B cell (primary cell): Measurements from ENCODE around the gene TRAM2. TPM values are rescaled to one million over a fixed set of nuclear protein-coding genes. Genes with fewer than 3 reads are reported as not detected.

Experiments used
- ATAC-seq: fragments of 200-7000 bp; cut with Tn5 transposase; one replicate; pipeline ENCODE4 v1.10.0; 2021; ENCODE audit warnings: low read depth, mild to moderate bottlenecking, moderate number of reproducible peaks, moderate library complexity
- CTCF ChIA-PET: fragments of 350-600 bp; sonication (Branson Sonifier 250); formaldehyde crosslinking; loops from one replicate; lab custom pipeline; 2021; ENCODE audit warnings: antibody characterized with exemption, inconsistent platforms; lab: Charles Lee
- POLR2A ChIA-PET: fragments of 350-600 bp; sonication (Branson Sonifier 250); formaldehyde crosslinking; loops from one replicate; lab custom pipeline; 2021; ENCODE audit warnings: antibody characterized with exemption; lab: Charles Lee
- DNase-seq: peaks from one replicate; pipeline ENCODE4 v3.0.0; 2013
- H2AFZ ChIP-seq: 2 replicates; pipeline ENCODE4 v1.6.1; 2012; ENCODE audit warnings: mild to moderate bottlenecking, low read depth, low read length; ENCODE audit not compliant: insufficient read depth, poor library complexity, severe bottlenecking
- H3K27ac ChIP-seq, 2 donors: 1 replicate in 1 of 2; 2 replicates in 1 of 2; pipeline ENCODE4 v1.5.1; 2012 to 2013; ENCODE audit warnings: low read length in 2 of 2, mild to moderate bottlenecking in 2 of 2, moderate library complexity in 1 of 2
- H3K27me3 ChIP-seq, 4 experiments: fragments of 200-600 bp in 1 of 4; sonication (generic) in 1 of 4; replicated peaks in 1 of 4; 1 replicate in 2 of 4; 2 replicates in 2 of 4; pipeline versions ENCODE4 v1.6.1 to v1.7.0; 2013 to 2016; ENCODE audit warnings: low read length in 3 of 4, mild to moderate bottlenecking in 2 of 4, mixed read lengths in 1 of 4, moderate library complexity in 1 of 4; ENCODE audit not compliant: insufficient read depth in 4 of 4, control insufficient read depth in 3 of 4; ENCODE audit errors: control extremely low read depth in 1 of 4
- H3K36me3 ChIP-seq, 2 experiments: replicated peaks in 1 of 2; 1 replicate in 1 of 2; 2 replicates in 1 of 2; pipeline versions ENCODE4 v1.6.1 to v1.7.1; 2013; ENCODE audit warnings: low read length in 1 of 2; ENCODE audit not compliant: insufficient read depth in 2 of 2, control insufficient read depth in 1 of 2; ENCODE audit errors: control extremely low read depth in 1 of 2, extremely low read depth in 1 of 2
- H3K4me1 ChIP-seq, 2 donors: fragments of 200-600 bp in 1 of 2; sonication (generic) in 1 of 2; 1 replicate in 1 of 2; 2 replicates in 1 of 2; pipeline versions ENCODE4 v1.5.1 to v1.6.1; 2013 to 2017; ENCODE audit warnings: low read length in 2 of 2; ENCODE audit not compliant: control insufficient read depth in 2 of 2, insufficient read depth in 2 of 2
- H3K4me2 ChIP-seq: replicated peaks from 2 replicates; pipeline ENCODE3; 2012; ENCODE audit warnings: mild to moderate bottlenecking, low read depth, low read length; ENCODE audit not compliant: poor library complexity, severe bottlenecking
- H3K4me3 ChIP-seq, 5 experiments: fragments of 200-600 bp in 1 of 5; sonication (generic) in 1 of 5; 1 replicate in 3 of 5; 2 replicates in 2 of 5; pipeline versions ENCODE4 v1.5.1 to v1.7.0; 2011 to 2016; ENCODE audit warnings: low read length in 4 of 5, mild to moderate bottlenecking in 4 of 5, low read depth in 2 of 5, control low read depth in 1 of 5, moderate library complexity in 1 of 5; ENCODE audit not compliant: insufficient read depth in 1 of 5; ENCODE audit errors: control extremely low read depth in 1 of 5, extremely low read depth in 1 of 5
- H3K79me2 ChIP-seq: fragments of 200-600 bp; sonication (generic); one replicate; pipeline ENCODE4 v1.6.0; 2016; ENCODE audit warnings: low read length; ENCODE audit not compliant: control insufficient read depth, insufficient read depth
- H3K9ac ChIP-seq: fragments of 200-600 bp; sonication (generic); 2 replicates; pipeline ENCODE4 v1.6.1; 2017; ENCODE audit warnings: mild to moderate bottlenecking, low read length, moderate library complexity
- H3K9me3 ChIP-seq, 3 donors: one replicate each; pipeline versions ENCODE4 v1.6.1 to v1.7.1; 2013; ENCODE audit warnings: low read length in 2 of 3; ENCODE audit not compliant: control insufficient read depth in 2 of 3, insufficient read depth in 1 of 3; ENCODE audit errors: control extremely low read depth in 1 of 3
- H4K20me1 ChIP-seq: 2 replicates; pipeline ENCODE4 v1.6.0; 2012; ENCODE audit warnings: mild to moderate bottlenecking, low read length; ENCODE audit not compliant: insufficient read depth, control insufficient read depth, poor library complexity, severe bottlenecking
- H3K27ac Mint-ChIP-seq: one replicate; pipeline ENCODE4 v1.8.0; 2021; ENCODE audit warnings: mixed read lengths
- H3K27me3 Mint-ChIP-seq: one replicate; pipeline ENCODE4 v1.8.0; 2021; ENCODE audit warnings: mixed read lengths
- H3K4me1 Mint-ChIP-seq: one replicate; pipeline ENCODE4 v1.8.0; 2021; ENCODE audit warnings: mixed read lengths
- H3K4me3 Mint-ChIP-seq: one replicate; pipeline ENCODE4 v1.8.0; 2021; ENCODE audit warnings: mixed read lengths
- H3K9me3 Mint-ChIP-seq: one replicate; pipeline ENCODE4 v1.8.0; 2022; ENCODE audit warnings: mixed read lengths; ENCODE audit not compliant: insufficient read depth
- CTCF ChIP-seq: fragments of 200-600 bp; IDR thresholded peaks from one replicate; pipeline ENCODE4 v1.8.0; 2022; ENCODE audit warnings: antibody characterized with exemption, mild to moderate bottlenecking
- EZH2 ChIP-seq: IDR thresholded peaks from 2 replicates; pipeline ENCODE4 v1.6.1; 2012; ENCODE audit warnings: borderline replicate concordance, low read depth, mild to moderate bottlenecking, moderate library complexity, low read length; ENCODE audit not compliant: insufficient read depth, poor library complexity, severe bottlenecking
- WGBS: methylation state at CpG from one replicate; pipeline ENCODE4 v1.1.5; 2013; ENCODE audit warnings: missing lambda C conversion rate; ENCODE audit not compliant: insufficient coverage; 5-methylcytosine and 5-hydroxymethylcytosine counted together
- intact Hi-C: fragments of 100-400 bp; cut with micrococcal nuclease; formaldehyde crosslinking; loops from one replicate; pipeline ENCODE4 v1.10.0; 2022
- polyA plus RNA-seq: library from polyadenylated mRNA; depleted of rRNA; stranded (reverse); fragments of >200 nt; gene quantifications from 2 replicates; pipeline ENCODE4 v1.2.3, GENCODE V29; 2012
- total RNA-seq, 2 donors: library from RNA; stranded (reverse); fragments of 120-200 nt in 1 of 2; gene quantifications; 1 replicate in 1 of 2; 2 replicates in 1 of 2; pipeline versions ENCODE4 v1.2.3 to v1.2.4, GENCODE V29; 2013 to 2022

The TRAM2 gene
- total and polyA plus RNA-seq, 2 donors (not counting 1 experiment from before 2014, with no cell fraction given), result 9.0 to 13.3 TPM

GRCh38 chr6:52527436-52527835 is 49.4 kb downstream of the TRAM2 start:
- H3K9ac ChIP-seq, result no peak overlapping the region
- no peaks in the 10 kb centered on the region for H3K79me2 ChIP-seq
- H3K4me3 Mint-ChIP-seq, result no peak overlapping the region
- ATAC-seq, result no peak
- H3K4me1 Mint-ChIP-seq, result peaks cover 3% of the 10 kb centered on the region
- WGBS, result 100% methylated on average over 4 of the region's 7 CpGs
- intact Hi-C loops, result no loop called here
- no peaks in the 10 kb centered on the region for H3K4me1 ChIP-seq
- TF ChIP-seq CTCF (no peak), EZH2 (no peak)
- ChIA-PET CTCF (interaction anchor here (1.2 kb wide), 1 partner anchor 110 kb away, joined by 4 read pairs; no protein-coding TSS in a partner anchor), POLR2A (no interaction called here)
- H3K27ac Mint-ChIP-seq, result no peak overlapping the region
- DNase-seq, result no peak
- H3K27me3 Mint-ChIP-seq, result no peaks in the 10 kb centered on the region
- no peak overlapping the region for H3K27ac ChIP-seq
- H3K9me3 ChIP-seq, result no peaks in the 10 kb centered on the region
- no peaks in the 10 kb centered on the region for H3K9me3 Mint-ChIP-seq
- peaks cover 0 to 7% of the 10 kb centered on the region in 2 experiments for H3K36me3 ChIP-seq
- H3K4me2 ChIP-seq, result no peak overlapping the region
- no peaks in the 10 kb centered on the region for H3K27me3 ChIP-seq
- no peak overlapping the region for H2AFZ ChIP-seq
- H3K4me3 ChIP-seq, result no peak overlapping the region
- H4K20me1 ChIP-seq, result no peaks in the 10 kb centered on the region

- DNase-seq (no peak), ATAC-seq (no peak)
- no peaks in the 10 kb centered on the region for H3K79me2 ChIP-seq
- Mint-ChIP-seq H3K27ac (no peak overlapping the region), H3K4me3 (no peak overlapping the region), H3K9me3 (no peaks in the 10 kb centered on the region), H3K27me3 (no peaks in the 10 kb centered on the region), H3K4me1 (peaks cover 3% of the 10 kb centered on the region)
- H3K4me3 ChIP-seq, result no peak overlapping the region
- no peak overlapping the region for H3K9ac ChIP-seq
- intact Hi-C loops, result no loop called here
- no peak overlapping the region for H2AFZ ChIP-seq
- no peaks in the 10 kb centered on the region for H4K20me1 ChIP-seq
- POLR2A ChIA-PET, result no interaction called here
- H3K9me3 ChIP-seq, result no peaks in the 10 kb centered on the region
- H3K4me2 ChIP-seq, result no peak overlapping the region
- 90% methylated on average over 2 of the region's 4 CpGs for WGBS
- TF ChIP-seq EZH2, result no peak
- TF ChIP-seq CTCF, result no peak
- CTCF ChIA-PET, result no interaction called here
- H3K27me3 ChIP-seq, result no peaks in the 10 kb centered on the region
- H3K36me3 ChIP-seq, result peaks cover 0 to 7% of the 10 kb centered on the region in 2 experiments
- H3K27ac ChIP-seq, result no peak overlapping the region
- H3K4me1 ChIP-seq, result no peaks in the 10 kb centered on the region
These were observed 50.2 kb downstream of the TRAM2 start for GRCh38 chr6:52526634-52527033.
